MM.1S (cell line): Measurements from ENCODE around the gene DNAJC30.

Experiments used
- CTCF ChIP-seq: fragments of 300-600 bp; sonication (generic); IDR thresholded peaks from 2 replicates; pipeline ENCODE4 v1.5.1; 2016; ENCODE audit warnings: antibody characterized with exemption, low read length, mixed read lengths
- EZH2 ChIP-seq: fragments of 300-600 bp; sonication (generic); optimal IDR thresholded peaks from 2 replicates; pipeline ENCODE3; 2017; ENCODE audit warnings: low read depth, mild to moderate bottlenecking, antibody characterized with exemption, low read length, mixed read lengths
- EZH2phosphoT487 ChIP-seq: fragments of 300-600 bp; sonication (generic); IDR thresholded peaks from 2 replicates; pipeline ENCODE4 v1.6.1; 2018; ENCODE audit warnings: antibody characterized with exemption, low read length

- TF ChIP-seq CTCF (no peak), EZH2phosphoT487 (no peak), EZH2 (no peak)
Observed at GRCh38 chr7:73671857-73672445, 11.3 kb downstream of the DNAJC30 start.
